ENCODE measurements around the gene COX7C.

Gene COX7C

GRCh38 chr5:86626149-86626548 lies 8.4 kb downstream of the COX7C start:
- H3K4me1 Mint-ChIP-seq, result no peaks in the 10 kb centered on the region
- no peak overlapping the region for H3K4me3 Mint-ChIP-seq
- no peak overlapping the region for H3K27ac Mint-ChIP-seq
- TF ChIP-seq CTCF (IDR thresholded peaks at IDR 0.05; ENCODE audit: unreplicated experiment in 3 of 3), result no peak
- peaks cover 15% of the 10 kb centered on the region for H3K36me3 Mint-ChIP-seq (ENCODE audit: low read depth)
- no peaks in the 10 kb centered on the region for H3K27me3 Mint-ChIP-seq (ENCODE audit: low read depth)
- H3K9me3 Mint-ChIP-seq, result no peaks in the 10 kb centered on the region

- Mint-ChIP-seq H3K4me3 (no peak overlapping the region), H3K4me1 (no peaks in the 10 kb centered on the region), H3K36me3 (ENCODE audit: low read depth) (no peaks in the 10 kb centered on the region), H3K9me3 (no peaks in the 10 kb centered on the region), H3K27me3 (ENCODE audit: low read depth) (no peaks in the 10 kb centered on the region), H3K27ac (no peak overlapping the region)
- TF ChIP-seq CTCF (IDR thresholded peaks at IDR 0.05; ENCODE audit: unreplicated experiment in 3 of 3), result no peak
Observed at GRCh38 chr5:86631165-86631564, 13.4 kb downstream of the COX7C start.

- H3K27me3 Mint-ChIP-seq (ENCODE audit: low read depth), result peaks cover 3% of the 10 kb centered on the region
Observed at GRCh38 chr5:86640998-86641397, 23.3 kb downstream of the COX7C start.

GRCh38 chr5:86644843-86645242 lies 27.1 kb downstream of the COX7C start:
- Mint-ChIP-seq H3K9me3 (no peaks in the 10 kb centered on the region), H3K27me3 (ENCODE audit: low read depth) (peaks cover 3% of the 10 kb centered on the region), H3K4me1 (no peaks in the 10 kb centered on the region), H3K4me3 (no peak overlapping the region), H3K27ac (no peak overlapping the region), H3K36me3 (ENCODE audit: low read depth) (no peaks in the 10 kb centered on the region)
- TF ChIP-seq CTCF (IDR thresholded peaks at IDR 0.05; ENCODE audit: unreplicated experiment in 3 of 3), result no peak

More at GRCh38 chr5:86640998-86641397, 23.3 kb downstream of the COX7C start:
- H3K9me3 Mint-ChIP-seq, result no peaks in the 10 kb centered on the region
- no peak for TF ChIP-seq CTCF (IDR thresholded peaks at IDR 0.05; ENCODE audit: unreplicated experiment in 3 of 3)
- no peaks in the 10 kb centered on the region for H3K36me3 Mint-ChIP-seq (ENCODE audit: low read depth)
- H3K4me3 Mint-ChIP-seq, result no peak overlapping the region
- H3K4me1 Mint-ChIP-seq, result no peaks in the 10 kb centered on the region
- H3K27ac Mint-ChIP-seq, result no peak overlapping the region

- Mint-ChIP-seq H3K9me3 (no peaks in the 10 kb centered on the region), H3K4me3 (no peak overlapping the region), H3K4me1 (no peaks in the 10 kb centered on the region), H3K36me3 (ENCODE audit: low read depth) (no peaks in the 10 kb centered on the region), H3K27ac (no peak overlapping the region), H3K27me3 (ENCODE audit: low read depth) (no peaks in the 10 kb centered on the region)
- no peak for TF ChIP-seq CTCF (IDR thresholded peaks at IDR 0.05; ENCODE audit: unreplicated experiment in 3 of 3)
Observed at GRCh38 chr5:86645885-86646284, 28.1 kb downstream of the COX7C start.

GRCh38 chr5:86646671-86647070 lies 28.9 kb downstream of the COX7C start:
- Mint-ChIP-seq H3K4me1 (no peaks in the 10 kb centered on the region), H3K4me3 (no peak overlapping the region), H3K36me3 (ENCODE audit: low read depth) (no peaks in the 10 kb centered on the region), H3K9me3 (no peaks in the 10 kb centered on the region), H3K27ac (no peak overlapping the region), H3K27me3 (ENCODE audit: low read depth) (no peaks in the 10 kb centered on the region)
- no peak for TF ChIP-seq CTCF (IDR thresholded peaks at IDR 0.05; ENCODE audit: unreplicated experiment in 3 of 3)
